ENCODE data around the gene CSTPP1.
"Not testable (repeated sequence)": the region's sequence is repeated elsewhere in the genome, so short reads cannot be mapped to it uniquely, and the experiment has no call there.

CSTPP1 gene

GRCh38 chr11:47052576-47052975, 116.0 kb downstream of the CSTPP1 start:
- DNase-seq, result no peak

DNA sequence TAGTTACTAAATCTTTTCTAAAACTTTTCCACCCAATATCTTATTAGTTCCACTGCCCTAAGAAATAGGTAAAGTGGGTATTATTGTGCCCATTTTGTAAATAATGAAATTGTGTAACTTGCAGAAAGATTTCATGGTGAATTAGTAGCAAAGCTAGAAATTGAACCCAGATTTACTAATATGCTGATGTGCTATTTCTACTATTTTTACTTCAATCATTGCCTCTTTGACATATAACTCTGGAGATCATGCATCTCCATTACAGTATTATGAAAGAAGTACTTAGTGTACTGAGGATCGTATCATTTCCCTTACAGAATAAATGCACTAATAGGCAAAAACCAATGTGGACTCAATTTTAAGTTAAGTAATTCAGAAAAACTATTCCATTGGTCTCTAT, 119.0 kb downstream of the CSTPP1 start:
- no peak for DNase-seq

DNA sequence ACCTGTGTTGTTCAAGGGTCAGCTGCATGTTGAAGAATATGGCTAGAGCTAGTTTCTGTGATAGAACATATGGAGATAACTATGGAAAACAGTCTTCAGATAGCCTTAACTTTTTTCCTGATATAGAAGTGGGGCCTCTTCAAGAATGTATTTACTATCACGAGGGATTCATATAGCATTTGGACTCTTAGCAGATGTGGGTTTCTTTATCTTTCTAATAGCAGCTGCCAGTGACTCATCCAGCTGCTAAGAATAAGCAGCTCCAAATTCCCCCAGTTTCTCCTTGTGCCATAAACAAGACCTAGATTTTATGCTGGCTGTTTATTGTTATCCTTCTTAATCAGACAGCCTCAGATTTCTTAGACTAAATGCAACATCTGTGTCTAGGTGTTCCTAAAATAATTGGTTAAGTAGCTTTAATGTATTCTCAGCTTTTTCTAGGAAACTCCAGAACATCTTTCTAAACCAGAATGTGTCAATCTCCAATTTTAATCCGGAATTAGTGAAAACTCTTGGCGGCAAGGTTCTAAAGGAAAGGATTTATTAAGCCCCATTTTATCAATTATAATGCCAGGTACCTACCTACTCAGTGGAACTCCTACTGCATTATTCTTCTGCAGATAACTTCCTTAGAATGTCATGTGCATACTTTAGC, 119.8 kb downstream of the CSTPP1 start:
- DNase-seq, result no peak

DNA sequence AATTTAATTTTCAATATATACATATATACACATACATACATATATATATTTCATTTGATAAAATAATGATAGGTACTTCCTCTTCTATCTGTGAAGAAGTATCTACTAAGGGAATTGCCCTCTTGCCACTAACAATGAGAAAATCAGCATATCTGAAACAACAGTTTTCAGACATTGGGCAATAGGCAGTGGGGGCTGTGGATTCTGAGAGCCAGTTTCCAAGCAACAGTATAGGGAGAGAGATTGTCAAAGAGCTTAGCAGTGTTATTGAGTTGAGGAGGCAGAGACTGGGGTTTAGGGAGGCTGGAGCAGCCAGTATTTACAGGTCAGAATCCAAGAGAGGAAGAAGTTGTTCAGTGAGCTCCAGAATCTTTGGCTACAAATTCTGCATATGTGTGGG, 120.8 kb downstream of the CSTPP1 start:
- no peak for DNase-seq

- no peak for DNase-seq
These were observed 124.2 kb downstream of the CSTPP1 start for GRCh38 chr11:47060807-47061206.

GRCh38 chr11:47061429-47062178, 125.0 kb downstream of the CSTPP1 start:
- DNase-seq, result no peak

DNA sequence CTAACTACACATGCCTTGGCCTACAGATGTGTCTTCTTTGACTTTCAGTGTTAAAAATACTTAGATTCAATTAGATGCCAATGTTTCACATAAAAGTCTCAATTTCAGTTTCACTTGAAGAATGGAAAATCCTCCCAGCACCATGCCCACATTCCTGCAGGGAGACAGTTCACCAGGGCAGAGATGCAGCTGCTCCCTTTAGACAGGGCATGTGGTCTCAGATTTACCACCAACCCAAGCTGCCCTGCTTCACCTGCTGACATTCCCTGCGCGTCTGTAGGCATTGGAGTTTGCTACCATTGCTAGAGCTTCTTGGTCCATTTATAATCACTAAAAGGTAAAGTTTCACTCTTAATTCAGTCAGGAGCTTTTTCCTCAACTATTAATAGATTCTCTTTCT, 126.2 kb downstream of the CSTPP1 start:
- no peak for DNase-seq

DNA sequence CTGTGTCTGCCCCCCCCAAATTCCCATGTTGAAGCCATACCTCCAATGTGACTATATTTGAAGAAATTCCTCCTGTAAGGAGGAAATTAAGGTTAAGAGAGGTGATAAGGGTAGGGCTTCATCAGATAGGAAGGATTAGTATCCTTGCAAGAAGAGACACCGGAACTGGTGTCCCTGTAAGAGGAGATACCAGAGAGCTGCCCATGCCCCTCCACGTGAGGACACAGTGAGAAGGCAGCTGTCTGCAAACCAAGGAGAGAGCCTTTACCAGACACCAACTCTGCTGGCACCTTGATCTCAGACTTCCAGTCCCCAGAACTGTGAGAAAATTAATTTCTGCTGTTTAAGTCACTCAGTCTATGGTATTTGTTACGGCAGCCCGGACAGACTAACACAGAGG, 130.8 kb downstream of the CSTPP1 start:
- no peak for DNase-seq

DNA sequence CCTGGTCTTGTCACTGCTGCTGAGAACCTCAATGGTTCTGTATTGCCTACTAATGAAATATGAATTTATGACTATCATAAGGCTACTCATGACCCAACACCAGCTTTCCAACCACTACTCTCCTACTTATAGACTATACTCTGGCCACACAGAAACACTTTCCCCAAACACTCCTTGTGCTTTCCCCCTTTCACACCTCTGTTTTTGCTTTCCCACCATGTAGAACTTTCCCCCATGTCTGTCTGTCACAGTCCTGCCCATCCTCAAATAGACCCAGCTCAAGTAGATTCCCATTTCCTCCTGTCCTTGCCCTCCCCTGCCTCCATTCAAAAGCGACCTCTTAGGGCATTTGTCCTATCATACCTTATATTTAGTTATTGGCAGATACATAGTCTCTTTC, 134.2 kb downstream of the CSTPP1 start:
- DNase-seq, result no peak

DNA sequence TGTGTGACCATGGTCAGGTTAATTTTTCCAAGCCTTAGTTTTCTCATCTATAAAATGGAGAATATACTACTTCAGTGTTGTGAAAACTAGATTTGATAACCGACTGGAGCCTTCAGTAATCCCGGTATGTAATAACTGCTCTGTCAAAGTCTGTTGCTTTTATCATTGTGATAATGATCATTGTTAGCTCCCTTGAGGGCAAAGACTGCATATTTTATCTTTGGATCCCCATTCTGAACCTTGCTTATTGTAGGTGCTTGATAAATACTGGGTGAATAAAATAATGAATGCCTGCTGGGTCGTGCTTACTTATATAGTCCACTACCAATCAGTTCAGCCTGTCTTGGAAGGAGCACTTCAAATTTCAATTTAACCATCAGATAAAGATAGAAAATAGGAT, 134.8 kb downstream of the CSTPP1 start:
- DNase-seq, result no peak

DNA sequence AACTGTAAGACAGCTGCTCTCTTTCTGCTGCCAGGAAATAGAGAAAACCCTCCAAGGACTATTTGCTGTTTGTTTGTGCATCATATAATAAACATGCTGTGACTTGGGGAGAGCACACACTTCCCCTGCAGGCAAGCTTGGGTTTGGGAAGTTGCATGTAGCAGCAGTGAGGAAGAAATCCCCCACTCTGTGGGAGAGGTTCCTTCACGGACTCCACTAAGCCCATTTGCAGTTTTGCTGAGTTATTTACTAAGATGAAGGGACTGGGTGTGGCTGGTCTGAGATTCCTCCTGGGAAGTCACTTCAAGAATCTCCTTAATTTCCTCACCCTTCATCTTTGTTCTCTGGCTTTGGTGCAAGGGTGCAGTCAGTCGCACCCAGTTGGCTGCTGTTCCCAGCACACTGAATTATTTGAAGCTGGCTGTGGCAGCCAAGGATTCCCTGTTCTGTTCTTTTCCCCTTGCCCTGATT, 135.3 kb downstream of the CSTPP1 start:
- DNase-seq, result no peak

- DNase-seq, result no peak
These were observed 142.4 kb downstream of the CSTPP1 start for GRCh38 chr11:47078751-47079521.

GRCh38 chr11:47080775-47081174, 144.2 kb downstream of the CSTPP1 start:
- DNase-seq, result not testable (repeated sequence)

- DNase-seq, result no peak
These were observed 147.4 kb downstream of the CSTPP1 start for GRCh38 chr11:47083913-47084312.

DNA sequence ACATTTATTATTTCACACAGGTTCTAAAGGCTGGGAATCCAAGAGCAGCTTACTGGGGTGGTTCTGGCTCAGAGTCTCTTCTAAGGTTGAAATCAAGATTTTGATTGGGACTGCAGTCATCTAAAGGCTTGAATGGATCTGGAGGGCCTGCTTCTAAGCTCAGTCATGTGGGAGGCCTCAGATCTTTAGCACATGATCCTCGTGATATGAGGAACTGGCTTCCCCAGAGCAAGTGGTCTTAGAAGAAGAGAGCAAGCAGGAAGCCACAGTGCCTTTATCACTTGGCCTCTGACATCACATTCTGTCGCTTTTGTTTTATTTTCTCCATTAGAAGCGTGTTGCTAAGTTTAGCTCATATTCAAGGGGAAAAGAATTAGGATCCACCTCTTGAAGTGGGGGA, 151.2 kb downstream of the CSTPP1 start:
- DNase-seq, result no peak

GRCh38 chr11:47093541-47093940, 157.0 kb downstream of the CSTPP1 start:
- DNase-seq, result no peak

GRCh38 chr11:47096871-47097270, 160.3 kb downstream of the CSTPP1 start:
- not testable (repeated sequence) for DNase-seq

DNA sequence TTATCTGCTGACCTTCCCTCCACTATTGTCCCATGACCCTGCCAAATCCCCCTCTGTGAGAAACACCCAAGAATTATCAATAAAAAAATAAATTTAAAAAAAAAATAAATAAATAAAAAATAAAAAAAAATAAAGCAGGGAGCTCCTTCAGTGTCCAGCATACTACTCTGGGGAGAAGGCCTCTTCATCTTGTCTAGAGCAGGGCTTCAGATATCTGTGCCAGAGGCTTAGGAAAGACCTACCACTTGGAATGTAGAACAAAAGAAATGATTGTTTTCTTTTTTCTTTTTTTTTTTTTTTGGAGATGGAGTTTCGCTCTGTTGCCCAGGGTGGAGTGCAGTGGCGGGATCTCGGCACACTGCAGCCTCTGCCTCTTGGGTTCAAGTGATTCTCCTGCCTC, 161.7 kb downstream of the CSTPP1 start:
- DNase-seq, result not testable (repeated sequence)

GRCh38 chr11:47099214-47099917, 162.8 kb downstream of the CSTPP1 start:
- no peak for DNase-seq

GRCh38 chr11:47099918-47100315, 163.4 kb downstream of the CSTPP1 start:
- no peak for DNase-seq

- no peak for DNase-seq
These were observed 164.8 kb downstream of the CSTPP1 start for GRCh38 chr11:47101406-47101805.

- no peak for DNase-seq
These were observed 167.8 kb downstream of the CSTPP1 start for GRCh38 chr11:47104261-47104950.

DNA sequence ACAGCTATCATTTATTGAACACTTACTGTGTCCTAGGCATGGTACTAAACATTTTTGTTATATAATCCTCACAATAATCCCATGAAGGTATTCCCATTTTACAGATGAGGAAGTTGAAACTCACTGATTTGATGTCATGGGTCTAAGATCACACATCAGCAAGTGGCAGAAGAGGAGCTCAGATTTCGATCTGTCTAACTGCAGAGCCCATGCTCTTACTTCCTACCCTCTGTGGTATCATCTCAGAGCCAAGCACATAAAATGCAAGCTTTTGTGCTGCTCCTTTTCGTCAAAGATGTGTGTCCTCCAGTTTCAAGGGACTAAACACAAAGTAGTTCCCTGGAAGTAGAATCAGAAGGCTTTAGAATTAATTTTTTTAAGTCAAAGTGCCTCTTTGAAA, 169.0 kb downstream of the CSTPP1 start:
- no peak for DNase-seq
